HepG2 (cell line): Measurements from ENCODE around the gene GIPC1. TPM values are rescaled to one million over a fixed set of nuclear protein-coding genes. Genes with fewer than 3 reads are reported as not detected.

Experiments used
- ATAD3A ChIP-seq: sonication (generic); formaldehyde crosslinking; IDR thresholded peaks from 2 replicates; pipeline ENCODE4 v1.4.0; 2020; ENCODE audit warnings: missing genetic modification reagents
- CEBPB ChIP-seq: IDR thresholded peaks from 2 replicates; pipeline ENCODE4 v1.6.1; 2011; ENCODE audit warnings: low read depth, low read length, improper control_type of control experiment, borderline replicate concordance
- ELF1 ChIP-seq: sonication (generic); formaldehyde crosslinking; IDR thresholded peaks from 2 replicates; pipeline ENCODE4 v1.4.0; 2020; ENCODE audit warnings: missing genetic modification reagents
- GFI1 ChIP-seq: sonication (generic); formaldehyde crosslinking; IDR thresholded peaks from 2 replicates; pipeline ENCODE4 v1.5.0; 2020; ENCODE audit warnings: missing genetic modification reagents, mild to moderate bottlenecking, borderline replicate concordance
- MXD1 ChIP-seq: sonication (generic); formaldehyde crosslinking; IDR thresholded peaks from 2 replicates; pipeline ENCODE4 v1.4.0; 2020; ENCODE audit warnings: mild to moderate bottlenecking, missing genetic modification reagents
- NFAT5 ChIP-seq: sonication (generic); formaldehyde crosslinking; IDR thresholded peaks from 2 replicates; pipeline ENCODE4 v1.4.0; 2020; ENCODE audit warnings: missing genetic modification reagents
- PBX3 ChIP-seq: sonication (generic); formaldehyde crosslinking; IDR thresholded peaks from 2 replicates; pipeline ENCODE4 v1.8.1; 2023; ENCODE audit warnings: missing genetic modification reagents, inconsistent platforms, borderline replicate concordance
- PITX1 ChIP-seq: sonication (generic); formaldehyde crosslinking; IDR thresholded peaks from 2 replicates; pipeline ENCODE4 v1.5.1; 2020; ENCODE audit warnings: mild to moderate bottlenecking, missing genetic modification reagents
- POGZ ChIP-seq: sonication (generic); formaldehyde crosslinking; IDR thresholded peaks from 2 replicates; pipeline ENCODE4 v1.4.0; 2020; ENCODE audit warnings: mild to moderate bottlenecking, missing genetic modification reagents
- PRMT3 ChIP-seq: sonication (generic); formaldehyde crosslinking; IDR thresholded peaks from 2 replicates; pipeline ENCODE4 v1.8.1; 2022; ENCODE audit warnings: low read depth, mild to moderate bottlenecking, moderate library complexity, missing genetic modification reagents, borderline replicate concordance
- RBM22 ChIP-seq: fragments of 200-400 bp; formaldehyde crosslinking; optimal IDR thresholded peaks from 2 replicates; pipeline ENCODE3; 2017; ENCODE audit warnings: mild to moderate bottlenecking, low read length, moderate library complexity
- SRSF4 ChIP-seq: fragments of 200-400 bp; formaldehyde crosslinking; IDR thresholded peaks from one replicate; pipeline ENCODE4 v1.6.1; 2018; ENCODE audit warnings: mild to moderate bottlenecking, low read depth, low read length, moderate library complexity; ENCODE audit not compliant: poor library complexity, severe bottlenecking
- YEATS4 ChIP-seq: sonication (generic); formaldehyde crosslinking; IDR thresholded peaks from 2 replicates; pipeline ENCODE4 v1.4.0; 2020; ENCODE audit warnings: missing genetic modification reagents, borderline replicate concordance
- YY1 ChIP-seq: IDR thresholded peaks from 2 replicates; pipeline ENCODE4 v1.6.1; 2011; ENCODE audit warnings: low read length, low read depth, moderate library complexity, mild to moderate bottlenecking; ENCODE audit not compliant: insufficient read depth, insufficient replicate concordance
- ZKSCAN1 ChIP-seq: fragments of 150-350 bp; IDR thresholded peaks from 2 replicates; pipeline ENCODE4 v1.6.1; 2014; ENCODE audit warnings: low read length
- ZMYM4 ChIP-seq: sonication (generic); formaldehyde crosslinking; IDR thresholded peaks from 2 replicates; pipeline ENCODE4 v1.8.1; 2023; ENCODE audit warnings: mild to moderate bottlenecking, missing genetic modification reagents
- ZNF143 ChIP-seq: sonication (generic); formaldehyde crosslinking; IDR thresholded peaks from 2 replicates; pipeline ENCODE4 v1.4.0; 2020; ENCODE audit warnings: missing genetic modification reagents
- ZNF260 ChIP-seq: sonication (generic); formaldehyde crosslinking; IDR thresholded peaks from 2 replicates; pipeline ENCODE4 v1.4.0; 2020; ENCODE audit warnings: missing genetic modification reagents, low read depth, mild to moderate bottlenecking, borderline replicate concordance
- ZNF326 ChIP-seq: sonication (generic); formaldehyde crosslinking; IDR thresholded peaks from 2 replicates; pipeline ENCODE4 v1.4.0; 2020; ENCODE audit warnings: missing genetic modification reagents, borderline replicate concordance
- ZNF652 ChIP-seq: IDR thresholded peaks from 2 replicates; pipeline ENCODE4 v1.6.1; 2016; ENCODE audit warnings: low read depth, borderline replicate concordance
- ZNF746 ChIP-seq: sonication (generic); formaldehyde crosslinking; IDR thresholded peaks from 2 replicates; pipeline ENCODE4 v1.8.0; 2022; ENCODE audit warnings: mild to moderate bottlenecking, missing genetic modification reagents
- polyA plus RNA-seq, 8 experiments: library from polyadenylated mRNA; depleted of rRNA in 3 of 8; stranded (reverse) in 7 of 8; unstranded in 1 of 8; fragments of >200 nt; fragmentation: Illumina TruSeq in 4 of 8; extraction: Trizol in 4 of 8; gene quantifications; 2 replicates each; pipeline versions ENCODE4 v1.2.1 to v1.2.3, GENCODE V29; 2011 to 2016; ENCODE audit warnings: low read depth in 4 of 8, missing spikeins in 1 of 8, mixed read lengths in 1 of 8; ENCODE audit not compliant: insufficient read depth in 1 of 8
- total RNA-seq, 5 experiments: library from RNA; depleted of rRNA; stranded (reverse); fragments of >200 nt; fragmentation: Illumina TruSeq; extraction: Trizol; gene quantifications; 2 replicates each; pipeline ENCODE4 v1.2.3, GENCODE V29; 2016; ENCODE audit warnings: low read depth in 1 of 5

GIPC1 gene
- total and polyA plus RNA-seq, 2 of the 13 experiments (the other 11 are each of a cell fraction or from before 2014, with no cell fraction given) = 27.1 to 48.1 TPM

- no peak for TF ChIP-seq YY1
- TF ChIP-seq POGZ = peak; percentile 91
- peak; percentile 79 for TF ChIP-seq ELF1
- TF ChIP-seq CEBPB = no peak
- peak; percentile 79 for TF ChIP-seq YEATS4 (CRISPR knock-in tag)
- TF ChIP-seq ZNF746 = 0 out of 2 replicates have a peak, but pooled peaks have one; percentile 54
- no peak for TF ChIP-seq ZNF326 (CRISPR knock-in tag)
- no peak; the same call in 1 of the 2 replicates for TF ChIP-seq MXD1 (CRISPR knock-in tag)
- TF ChIP-seq PITX1 = peak; percentile 90
- peak; percentile 85 for TF ChIP-seq ZMYM4 (CRISPR knock-in tag)
- no peak for TF ChIP-seq ZNF652 (CRISPR knock-in tag)
- no peak for TF ChIP-seq ZKSCAN1
- TF ChIP-seq ZNF260 = no peak
- no peak for TF ChIP-seq PBX3 (CRISPR knock-in tag)
- TF ChIP-seq RBM22 = no peak
- no peak for TF ChIP-seq GFI1 (CRISPR knock-in tag)
- TF ChIP-seq NFAT5 (CRISPR knock-in tag) = no peak
- no peak for TF ChIP-seq PRMT3
- no peak for TF ChIP-seq ATAD3A
- TF ChIP-seq SRSF4 = no peak
- TF ChIP-seq ZNF143 = no peak
Observed at GRCh38 chr19:14496029-14496833, at the start of gene GIPC1 (continued).
